ENCODE results near the gene C2CD2. TPM values are rescaled to one million over a fixed set of nuclear protein-coding genes. Genes with fewer than 3 reads are reported as not detected.
"Not testable (repeated sequence)": the region's sequence is repeated elsewhere in the genome, so short reads cannot be mapped to it uniquely, and the experiment has no call there.

Gene C2CD2
- total and polyA plus RNA-seq, 2 of the 8 experiments (the other 6 are each of a cell fraction or from before 2014, with no cell fraction given): 10.4 to 13.0 TPM

GRCh38 chr21:41995577-41995976 lies 41.8 kb upstream of the C2CD2 start (continued):
- no peak for TF ChIP-seq ATF2 (IDR thresholded peaks at IDR 0.05; ENCODE audit: low read length)

GRCh38 chr21:41994613-41995012 lies 40.8 kb upstream of the C2CD2 start:
- H3K23me2 ChIP-seq (ENCODE audit: low read depth, low read length); H2BK120ac ChIP-seq (replicated peaks; ENCODE audit: low read depth, low read length); H3K23ac ChIP-seq (ENCODE audit: insufficient read length); H4K91ac ChIP-seq (replicated peaks; ENCODE audit: insufficient read length, low read length); H3K27me3 ChIP-seq (replicated peaks in 1 of 4; ENCODE audit: control insufficient read depth in 3 of 4, extremely low read depth in 1 of 4, insufficient read depth in 3 of 4, low read length in 3 of 4); H4K8ac ChIP-seq (ENCODE audit: extremely low read depth, insufficient read depth, low read length); H2AFZ ChIP-seq (ENCODE audit: low read length); CTCF ChIA-PET (ENCODE audit: partially characterized antibody); H2BK12ac ChIP-seq (ENCODE audit: low read depth, low read length); H3K56ac ChIP-seq (replicated peaks; ENCODE audit: insufficient read length, low read depth, low read length); H3K79me1 ChIP-seq (ENCODE audit: low read depth, low read length); H2AK5ac ChIP-seq (ENCODE audit: low read depth, low read length); H3K4ac ChIP-seq (replicated peaks; ENCODE audit: insufficient read length, low read depth, low read length); H3K18ac ChIP-seq (ENCODE audit: extremely low read depth, low read length); DNase-seq (ENCODE audit: low read depth in 1 of 2, low spot score in 2 of 2); FAIRE-seq; POLR2A ChIA-PET (ENCODE audit: partially characterized antibody); H4K5ac ChIP-seq (ENCODE audit: insufficient read length, low read depth, low read length); H3K27ac ChIP-seq (ENCODE audit: low read depth, low read length); H3K79me2 ChIP-seq (ENCODE audit: control insufficient read depth in 1 of 2, insufficient read depth in 2 of 2, low read length in 2 of 2); H3K4me3 ChIP-seq (ENCODE audit: extremely low read depth in 1 of 4, insufficient read depth in 2 of 4, low read depth in 3 of 4, low read length in 4 of 4); H2BK5ac ChIP-seq (ENCODE audit: low read depth, low read length); H4K20me1 ChIP-seq (replicated peaks in 1 of 2; ENCODE audit: control insufficient read depth in 1 of 2, insufficient read depth in 2 of 2, low read length in 2 of 2); H2BK15ac ChIP-seq (ENCODE audit: low read length); H3K9ac ChIP-seq (replicated peaks in 1 of 4; ENCODE audit: extremely low read depth in 1 of 4, low read depth in 3 of 4, low read length in 3 of 4); H2BK20ac ChIP-seq (ENCODE audit: low read length); H3K4me1 ChIP-seq (replicated peaks in 1 of 4; ENCODE audit: control insufficient read depth in 3 of 4, insufficient read depth in 4 of 4, low read length in 3 of 4); H3K4me2 ChIP-seq (ENCODE audit: insufficient read depth in 1 of 2, low read depth in 2 of 2, low read length in 2 of 2); H3K14ac ChIP-seq (ENCODE audit: insufficient read length): not testable (repeated sequence)
- H3K36me3 ChIP-seq (ENCODE audit: control insufficient read depth in 2 of 4, insufficient read depth in 4 of 4, low read length in 3 of 4): peaks cover 7 to 58% (median 33%) of the 10 kb centered on the region in 4 experiments; a peak in 7 of 8 replicates
- WGBS, 2 experiments (ENCODE audit: extremely low coverage in 1 of 2, insufficient coverage in 1 of 2, insufficient read length in 1 of 2, insufficient replicate concordance in 2 of 2, low coverage in 1 of 2, low lambda C conversion rate in 2 of 2, missing lambda C conversion rate in 1 of 2): 83% methylated on average over 5 of the region's 5 CpGs; no CpG with 5 or more reads in 1 of the 2 experiments
- H3K9me3 ChIP-seq (ENCODE audit: insufficient read depth in 2 of 2, low read depth in 1 of 2, low read length in 1 of 2): peaks cover 15 to 18% of the 10 kb centered on the region in 2 experiments
